ENCODE results near the gene PTER. TPM values are rescaled to one million over a fixed set of nuclear protein-coding genes. Genes with fewer than 3 reads are reported as not detected.

Gene PTER
- total RNA-seq, 1 experiment from 2014 or later = 25.8 TPM

- no peak overlapping the region for H3K4me3 ChIP-seq (replicated peaks in 1 of 2; ENCODE audit: low read depth in 1 of 2, low read length in 2 of 2)
- no TSS peak for BruUV-seq (replicated peaks)
- no peaks in the 10 kb centered on the region for H4K20me1 ChIP-seq (ENCODE audit: insufficient read depth)
- H3K79me2 ChIP-seq (ENCODE audit: insufficient read depth, low read length) = no peaks in the 10 kb centered on the region
- ChIA-PET CTCF (no interaction called here), RAD21 (ENCODE audit: low non-redundant PET in 1 of 2, low total read pairs in 2 of 2, uncharacterized antibody in 2 of 2, unreplicated experiment in 2 of 2) (no interaction called here), POLR2A (no interaction called here)
- H3K4me2 ChIP-seq (ENCODE audit: low read length) = no peak overlapping the region
- no peak overlapping the region for H2AFZ ChIP-seq (ENCODE audit: low read depth, low read length, poor library complexity, severe bottlenecking)
- no peak for TF ChIP-seq SRF (IDR thresholded peaks at IDR 0.05; ENCODE audit: low read depth)
- no peak for TF ChIP-seq RAD21 (IDR thresholded peaks at IDR 0.05; ENCODE audit: low read depth)
- TF ChIP-seq SIN3A (IDR thresholded peaks at IDR 0.05; ENCODE audit: low read depth) = no peak
- TF ChIP-seq CEBPB (IDR thresholded peaks at IDR 0.05; ENCODE audit: low read depth) = no peak
- TF ChIP-seq REST (IDR thresholded peaks at IDR 0.05; ENCODE audit: low read depth) = no peak
- TF ChIP-seq EZH2 (IDR thresholded peaks at IDR 0.05) = no peak
- TF ChIP-seq ZFX (IDR thresholded peaks at IDR 0.05) = no peak
- TF ChIP-seq SP1 (IDR thresholded peaks at IDR 0.05; ENCODE audit: low read depth) = no peak
- TF ChIP-seq ELF1 (IDR thresholded peaks at IDR 0.05; ENCODE audit: borderline replicate concordance, low read depth) = no peak
- no peak for TF ChIP-seq EZH2phosphoT487 (IDR thresholded peaks at IDR 0.05; ENCODE audit: borderline replicate concordance)
- no peak for TF ChIP-seq EGR1 (IDR thresholded peaks at IDR 0.05; ENCODE audit: low read depth)
- no peak for TF ChIP-seq POLR2A (IDR thresholded peaks at IDR 0.05; ENCODE audit: borderline replicate concordance, extremely low read depth, insufficient read depth, insufficient read length)
- no peak for TF ChIP-seq ATF3 (IDR thresholded peaks at IDR 0.05)
- TF ChIP-seq POLR2AphosphoS5 (IDR thresholded peaks at IDR 0.05; ENCODE audit: low read depth, low read length) = no peak
- no peak for TF ChIP-seq ZBTB33 (IDR thresholded peaks at IDR 0.05; ENCODE audit: extremely low read depth, insufficient replicate concordance, low read length)
- no peak for TF ChIP-seq TCF7L2 (IDR thresholded peaks at IDR 0.05; ENCODE audit: borderline replicate concordance, extremely low read depth, insufficient read depth, insufficient read length)
- TF ChIP-seq, protein P1, sequence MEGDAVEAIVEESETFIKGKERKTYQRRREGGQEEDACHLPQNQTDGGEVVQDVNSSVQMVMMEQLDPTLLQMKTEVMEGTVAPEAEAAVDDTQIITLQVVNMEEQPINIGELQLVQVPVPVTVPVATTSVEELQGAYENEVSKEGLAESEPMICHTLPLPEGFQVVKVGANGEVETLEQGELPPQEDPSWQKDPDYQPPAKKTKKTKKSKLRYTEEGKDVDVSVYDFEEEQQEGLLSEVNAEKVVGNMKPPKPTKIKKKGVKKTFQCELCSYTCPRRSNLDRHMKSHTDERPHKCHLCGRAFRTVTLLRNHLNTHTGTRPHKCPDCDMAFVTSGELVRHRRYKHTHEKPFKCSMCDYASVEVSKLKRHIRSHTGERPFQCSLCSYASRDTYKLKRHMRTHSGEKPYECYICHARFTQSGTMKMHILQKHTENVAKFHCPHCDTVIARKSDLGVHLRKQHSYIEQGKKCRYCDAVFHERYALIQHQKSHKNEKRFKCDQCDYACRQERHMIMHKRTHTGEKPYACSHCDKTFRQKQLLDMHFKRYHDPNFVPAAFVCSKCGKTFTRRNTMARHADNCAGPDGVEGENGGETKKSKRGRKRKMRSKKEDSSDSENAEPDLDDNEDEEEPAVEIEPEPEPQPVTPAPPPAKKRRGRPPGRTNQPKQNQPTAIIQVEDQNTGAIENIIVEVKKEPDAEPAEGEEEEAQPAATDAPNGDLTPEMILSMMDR (IDR thresholded peaks at IDR 0.05 in 2 of 3, conservative IDR thresholded peaks at IDR 0.05 in 1 of 3; ENCODE audit: borderline replicate concordance in 1 of 3, insufficient read depth in 1 of 3, low read depth in 2 of 3, low read length in 2 of 3) = no peak
- no peak for TF ChIP-seq ZNF274 (IDR thresholded peaks at IDR 0.05; ENCODE audit: low read depth, low read length)
- DNase-seq (ENCODE audit: low read depth, low spot score) (no peak), ATAC-seq (no peak)
- no peak overlapping the region for H3K9ac ChIP-seq (ENCODE audit: low read length)
- H3K4me1 ChIP-seq (ENCODE audit: control insufficient read depth in 1 of 2, insufficient read depth in 2 of 2, low read length in 2 of 2) = no peaks in the 10 kb centered on the region
- no peaks in the 10 kb centered on the region for H3K27me3 ChIP-seq (ENCODE audit: insufficient read depth, low read length)
- no peaks in the 10 kb centered on the region; a peak in 1 of 4 replicates for H3K9me3 ChIP-seq (ENCODE audit: control insufficient read depth in 1 of 2, insufficient read depth in 1 of 2, low read depth in 1 of 2, low read length in 2 of 2)
- no peaks in the 10 kb centered on the region for H3K36me3 ChIP-seq (ENCODE audit: control insufficient read depth in 1 of 2, insufficient read depth in 2 of 2, low read length in 2 of 2)
- intact Hi-C loops (cut with micrococcal nuclease) = no loop called here
- no peaks in the 10 kb centered on the region for H3K9me2 ChIP-seq (ENCODE audit: insufficient read depth)
- no peak overlapping the region for H3K27ac ChIP-seq (ENCODE audit: low read depth, low read length)
These were observed 7.3 kb upstream of the PTER start for GRCh38 chr10:16429539-16429938.

Data from HCT116 (cell line).